H1 (cell line): Measurements from ENCODE around the gene BBS2. TPM values are rescaled to one million over a fixed set of nuclear protein-coding genes. Genes with fewer than 3 reads are reported as not detected.

Source experiments
- BRCA1 ChIP-seq: IDR thresholded peaks from 2 replicates; pipeline ENCODE4 v1.6.1; 2012; ENCODE audit warnings: low read depth, low read length, improper control_type of control experiment
- EZH2 ChIP-seq: fragments of 200-600 bp; sonication (generic); IDR thresholded peaks from 2 replicates; pipeline ENCODE4 v1.7.1; 2012; ENCODE audit warnings: low read depth, mild to moderate bottlenecking, moderate library complexity, low read length, inconsistent platforms; ENCODE audit not compliant: severe bottlenecking
- JUN ChIP-seq: IDR thresholded peaks from 2 replicates; pipeline ENCODE4 v1.6.1; 2011; ENCODE audit warnings: low read depth, mild to moderate bottlenecking, improper control_type of control experiment, low read length
- PHF8 ChIP-seq: fragments of 200-600 bp; sonication (generic); conservative IDR thresholded peaks from 2 replicates; pipeline ENCODE4 v1.7.1; 2012; ENCODE audit warnings: low read depth, mild to moderate bottlenecking, inconsistent platforms, low read length, moderate library complexity
- RNF2 ChIP-seq: fragments of 200-900, 300-1000 bp; sonication (generic); IDR thresholded peaks from 2 replicates; pipeline ENCODE4 v1.7.1; 2016; ENCODE audit warnings: borderline replicate concordance, low read depth, mild to moderate bottlenecking, antibody characterized with exemption, low read length; ENCODE audit not compliant: poor library complexity, severe bottlenecking; ENCODE audit errors: missing control alignments
- SIX5 ChIP-seq: IDR thresholded peaks from 2 replicates; pipeline ENCODE4 v1.6.1; 2011; ENCODE audit warnings: mild to moderate bottlenecking, low read depth, low read length
- SP2 ChIP-seq: IDR thresholded peaks from 2 replicates; pipeline ENCODE4 v1.6.1; 2012; ENCODE audit warnings: mild to moderate bottlenecking, low read length, inconsistent platforms
- TEAD4 ChIP-seq: IDR thresholded peaks from 2 replicates; pipeline ENCODE4 v1.6.1; 2012; ENCODE audit warnings: low read depth, low read length, inconsistent platforms, mixed read lengths
- ZNF274 ChIP-seq: IDR thresholded peaks from 2 replicates; pipeline ENCODE4 v1.7.0; 2012; ENCODE audit warnings: low read length, borderline replicate concordance; ENCODE audit errors: extremely low read depth
- polyA plus RNA-seq, 7 experiments: library from polyadenylated mRNA; depleted of rRNA in 3 of 7; stranded (reverse) in 5 of 7; unstranded in 2 of 7; fragments of >200 nt in 5 of 7; fragments of 200-250 nt in 2 of 7; gene quantifications; 1 replicate in 5 of 7; 2 replicates in 1 of 7; 4 replicates in 1 of 7; pipeline versions ENCODE4 v1.2.1 to v1.2.3, GENCODE V29; 2011 to 2013; ENCODE audit warnings: missing spikeins in 2 of 7, mixed read lengths in 2 of 7
- total RNA-seq: library from RNA; stranded (reverse); fragmentation: NEBNext Ultra II Directional; extraction: Animal tissue kit (Norgen Biotek cat#: 25700); gene quantifications from 2 replicates; pipeline ENCODE4 v1.2.1, GENCODE V29; 2021

Gene BBS2
- total and polyA plus RNA-seq, 2 of the 8 experiments (the other 6 are each of a cell fraction or from before 2014, with no cell fraction given), result 12.3 to 15.1 TPM

GRCh38 chr16:56481468-56482122 lies 38.2 kb downstream of the BBS2 start (continued):
- TF ChIP-seq PHF8, result no peak
- no peak for TF ChIP-seq SP2
- no peak for TF ChIP-seq RNF2
- no peak for TF ChIP-seq TEAD4
- TF ChIP-seq ZNF274, result no peak
- TF ChIP-seq BRCA1, result no peak
- TF ChIP-seq SIX5, result no peak
- no peak for TF ChIP-seq EZH2
- TF ChIP-seq JUN, result no peak
- TF ChIP-seq, all 59 proteins: peak for 0
